B cell (primary cell): Measurements from ENCODE around the gene ZNF358. TPM values are rescaled to one million over a fixed set of nuclear protein-coding genes. Genes with fewer than 3 reads are reported as not detected.

Experiments
- ATAC-seq: fragments of 200-7000 bp; cut with Tn5 transposase; one replicate; pipeline ENCODE4 v1.10.0; 2021; ENCODE audit warnings: low read depth, mild to moderate bottlenecking, moderate number of reproducible peaks, moderate library complexity
- CTCF ChIA-PET: fragments of 350-600 bp; sonication (Branson Sonifier 250); formaldehyde crosslinking; loops from one replicate; lab custom pipeline; 2021; ENCODE audit warnings: antibody characterized with exemption, inconsistent platforms; lab: Charles Lee
- POLR2A ChIA-PET: fragments of 350-600 bp; sonication (Branson Sonifier 250); formaldehyde crosslinking; loops from one replicate; lab custom pipeline; 2021; ENCODE audit warnings: antibody characterized with exemption; lab: Charles Lee
- DNase-seq: peaks from one replicate; pipeline ENCODE4 v3.0.0; 2013
- H2AFZ ChIP-seq: 2 replicates; pipeline ENCODE4 v1.6.1; 2012; ENCODE audit warnings: mild to moderate bottlenecking, low read depth, low read length; ENCODE audit not compliant: insufficient read depth, poor library complexity, severe bottlenecking
- H3K27ac ChIP-seq, 2 donors: 1 replicate in 1 of 2; 2 replicates in 1 of 2; pipeline ENCODE4 v1.5.1; 2012 to 2013; ENCODE audit warnings: low read length in 2 of 2, mild to moderate bottlenecking in 2 of 2, moderate library complexity in 1 of 2
- H3K27me3 ChIP-seq, 4 experiments: fragments of 200-600 bp in 1 of 4; sonication (generic) in 1 of 4; replicated peaks in 1 of 4; 1 replicate in 2 of 4; 2 replicates in 2 of 4; pipeline versions ENCODE4 v1.6.1 to v1.7.0; 2013 to 2016; ENCODE audit warnings: low read length in 3 of 4, mild to moderate bottlenecking in 2 of 4, mixed read lengths in 1 of 4, moderate library complexity in 1 of 4; ENCODE audit not compliant: insufficient read depth in 4 of 4, control insufficient read depth in 3 of 4; ENCODE audit errors: control extremely low read depth in 1 of 4
- H3K36me3 ChIP-seq, 2 experiments: replicated peaks in 1 of 2; 1 replicate in 1 of 2; 2 replicates in 1 of 2; pipeline versions ENCODE4 v1.6.1 to v1.7.1; 2013; ENCODE audit warnings: low read length in 1 of 2; ENCODE audit not compliant: insufficient read depth in 2 of 2, control insufficient read depth in 1 of 2; ENCODE audit errors: control extremely low read depth in 1 of 2, extremely low read depth in 1 of 2
- H3K4me1 ChIP-seq, 2 donors: fragments of 200-600 bp in 1 of 2; sonication (generic) in 1 of 2; 1 replicate in 1 of 2; 2 replicates in 1 of 2; pipeline versions ENCODE4 v1.5.1 to v1.6.1; 2013 to 2017; ENCODE audit warnings: low read length in 2 of 2; ENCODE audit not compliant: control insufficient read depth in 2 of 2, insufficient read depth in 2 of 2
- H3K4me2 ChIP-seq: replicated peaks from 2 replicates; pipeline ENCODE3; 2012; ENCODE audit warnings: mild to moderate bottlenecking, low read depth, low read length; ENCODE audit not compliant: poor library complexity, severe bottlenecking
- H3K4me3 ChIP-seq, 5 experiments: fragments of 200-600 bp in 1 of 5; sonication (generic) in 1 of 5; 1 replicate in 3 of 5; 2 replicates in 2 of 5; pipeline versions ENCODE4 v1.5.1 to v1.7.0; 2011 to 2016; ENCODE audit warnings: low read length in 4 of 5, mild to moderate bottlenecking in 4 of 5, low read depth in 2 of 5, control low read depth in 1 of 5, moderate library complexity in 1 of 5; ENCODE audit not compliant: insufficient read depth in 1 of 5; ENCODE audit errors: control extremely low read depth in 1 of 5, extremely low read depth in 1 of 5
- H3K79me2 ChIP-seq: fragments of 200-600 bp; sonication (generic); one replicate; pipeline ENCODE4 v1.6.0; 2016; ENCODE audit warnings: low read length; ENCODE audit not compliant: control insufficient read depth, insufficient read depth
- H3K9ac ChIP-seq: fragments of 200-600 bp; sonication (generic); 2 replicates; pipeline ENCODE4 v1.6.1; 2017; ENCODE audit warnings: mild to moderate bottlenecking, low read length, moderate library complexity
- H3K9me3 ChIP-seq, 3 donors: one replicate each; pipeline versions ENCODE4 v1.6.1 to v1.7.1; 2013; ENCODE audit warnings: low read length in 2 of 3; ENCODE audit not compliant: control insufficient read depth in 2 of 3, insufficient read depth in 1 of 3; ENCODE audit errors: control extremely low read depth in 1 of 3
- H4K20me1 ChIP-seq: 2 replicates; pipeline ENCODE4 v1.6.0; 2012; ENCODE audit warnings: mild to moderate bottlenecking, low read length; ENCODE audit not compliant: insufficient read depth, control insufficient read depth, poor library complexity, severe bottlenecking
- H3K27ac Mint-ChIP-seq: one replicate; pipeline ENCODE4 v1.8.0; 2021; ENCODE audit warnings: mixed read lengths
- H3K27me3 Mint-ChIP-seq: one replicate; pipeline ENCODE4 v1.8.0; 2021; ENCODE audit warnings: mixed read lengths
- H3K4me1 Mint-ChIP-seq: one replicate; pipeline ENCODE4 v1.8.0; 2021; ENCODE audit warnings: mixed read lengths
- H3K4me3 Mint-ChIP-seq: one replicate; pipeline ENCODE4 v1.8.0; 2021; ENCODE audit warnings: mixed read lengths
- H3K9me3 Mint-ChIP-seq: one replicate; pipeline ENCODE4 v1.8.0; 2022; ENCODE audit warnings: mixed read lengths; ENCODE audit not compliant: insufficient read depth
- EZH2 ChIP-seq: IDR thresholded peaks from 2 replicates; pipeline ENCODE4 v1.6.1; 2012; ENCODE audit warnings: borderline replicate concordance, low read depth, mild to moderate bottlenecking, moderate library complexity, low read length; ENCODE audit not compliant: insufficient read depth, poor library complexity, severe bottlenecking
- WGBS: methylation state at CpG from one replicate; pipeline ENCODE4 v1.1.5; 2013; ENCODE audit warnings: missing lambda C conversion rate; ENCODE audit not compliant: insufficient coverage; 5-methylcytosine and 5-hydroxymethylcytosine counted together
- intact Hi-C: fragments of 100-400 bp; cut with micrococcal nuclease; formaldehyde crosslinking; loops from one replicate; pipeline ENCODE4 v1.10.0; 2022
- polyA plus RNA-seq: library from polyadenylated mRNA; depleted of rRNA; stranded (reverse); fragments of >200 nt; gene quantifications from 2 replicates; pipeline ENCODE4 v1.2.3, GENCODE V29; 2012
- total RNA-seq, 2 donors: library from RNA; stranded (reverse); fragments of 120-200 nt in 1 of 2; gene quantifications; 1 replicate in 1 of 2; 2 replicates in 1 of 2; pipeline versions ENCODE4 v1.2.3 to v1.2.4, GENCODE V29; 2013 to 2022
- TF ChIP-seq, protein P1 (sequence below): fragments of 200-600 bp; IDR thresholded peaks from one replicate; pipeline ENCODE4 v1.8.0; 2022; ENCODE audit warnings: antibody characterized with exemption, mild to moderate bottlenecking

The ZNF358 gene
- total and polyA plus RNA-seq, 2 donors (not counting 1 experiment from before 2014, with no cell fraction given): 8.5 to 17.5 TPM

DNA sequence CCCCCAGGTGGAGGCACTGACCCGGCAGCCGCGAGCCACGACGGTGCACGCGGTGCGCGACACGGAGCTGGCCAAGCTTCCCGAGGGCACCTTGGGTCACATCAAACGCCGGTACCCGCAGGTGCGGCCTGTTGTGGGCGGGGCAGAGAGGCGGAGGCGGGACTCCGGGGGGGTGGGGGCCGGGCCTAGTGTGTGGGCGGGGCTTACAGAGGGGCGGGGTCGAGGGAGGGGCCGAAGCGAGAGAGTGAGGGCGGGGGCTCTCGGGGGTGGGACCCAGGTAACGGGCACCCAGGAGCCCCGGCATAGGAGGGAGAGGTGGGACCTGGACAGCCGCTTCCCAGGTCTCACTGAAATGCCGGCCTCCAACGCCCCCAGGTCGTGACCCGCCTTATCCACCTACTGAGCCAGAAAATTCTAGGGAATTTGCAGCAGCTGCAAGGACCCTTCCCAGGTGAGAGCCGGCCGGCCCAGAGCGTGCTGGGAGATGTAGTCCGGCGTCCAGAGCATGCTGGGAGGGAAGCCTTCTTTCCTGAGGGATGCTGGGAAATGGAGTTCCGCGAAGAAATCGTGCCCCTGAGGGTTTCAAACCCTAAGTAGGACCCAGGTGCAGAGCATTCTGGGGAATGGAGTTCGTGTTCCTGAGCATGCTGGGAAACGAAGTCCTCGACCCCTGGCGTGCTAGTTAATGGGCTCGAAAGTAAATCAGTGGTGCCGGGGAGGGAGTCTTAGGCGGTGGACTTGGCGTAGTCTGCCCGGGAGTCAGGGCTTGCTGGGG lies 35.3 kb downstream of the ZNF358 start:
- no peaks in the 10 kb centered on the region for H3K27me3 Mint-ChIP-seq
- ATAC-seq (peak; percentile 81), DNase-seq (peak; percentile 37)
- Histone ChIP-seq H3K4me1 (peaks cover 0 to under 1% of the 10 kb centered on the region in 2 donors), H3K9ac (no peak overlapping the region), H3K4me3 (no peak overlapping the region), H3K4me2 (peak overlapping the region; percentile 22), H3K27me3 (no peaks in the 10 kb centered on the region), H3K36me3 (peaks cover 0 to 41% of the 10 kb centered on the region in 2 experiments), H4K20me1 (no peaks in the 10 kb centered on the region), H3K9me3 (peaks cover 0 to 12% (median 0%) of the 10 kb centered on the region in 3 donors), H3K79me2 (no peaks in the 10 kb centered on the region), H2AFZ (no peak overlapping the region), H3K27ac (no peak overlapping the region)
- ChIA-PET POLR2A (no interaction called here), CTCF (interaction anchor here (1.7 to 2.1 kb wide), 2 partner anchors 17 kb away, joined by 6 to 7 read pairs; no protein-coding TSS in a partner anchor)
- 78% methylated on average over 37 of the region's 51 CpGs for WGBS
- peaks cover 3% of the 10 kb centered on the region for H3K4me1 Mint-ChIP-seq
- H3K4me3 Mint-ChIP-seq: no peak overlapping the region
- peak overlapping the region; percentile 15 for H3K27ac Mint-ChIP-seq
- intact Hi-C loops: loop anchor here (1.0 kb wide), 1 partner anchor 16 kb away; the partner anchor contains the start of gene PNPLA6
- TF ChIP-seq EZH2: no peak
- TF ChIP-seq, protein P1, sequence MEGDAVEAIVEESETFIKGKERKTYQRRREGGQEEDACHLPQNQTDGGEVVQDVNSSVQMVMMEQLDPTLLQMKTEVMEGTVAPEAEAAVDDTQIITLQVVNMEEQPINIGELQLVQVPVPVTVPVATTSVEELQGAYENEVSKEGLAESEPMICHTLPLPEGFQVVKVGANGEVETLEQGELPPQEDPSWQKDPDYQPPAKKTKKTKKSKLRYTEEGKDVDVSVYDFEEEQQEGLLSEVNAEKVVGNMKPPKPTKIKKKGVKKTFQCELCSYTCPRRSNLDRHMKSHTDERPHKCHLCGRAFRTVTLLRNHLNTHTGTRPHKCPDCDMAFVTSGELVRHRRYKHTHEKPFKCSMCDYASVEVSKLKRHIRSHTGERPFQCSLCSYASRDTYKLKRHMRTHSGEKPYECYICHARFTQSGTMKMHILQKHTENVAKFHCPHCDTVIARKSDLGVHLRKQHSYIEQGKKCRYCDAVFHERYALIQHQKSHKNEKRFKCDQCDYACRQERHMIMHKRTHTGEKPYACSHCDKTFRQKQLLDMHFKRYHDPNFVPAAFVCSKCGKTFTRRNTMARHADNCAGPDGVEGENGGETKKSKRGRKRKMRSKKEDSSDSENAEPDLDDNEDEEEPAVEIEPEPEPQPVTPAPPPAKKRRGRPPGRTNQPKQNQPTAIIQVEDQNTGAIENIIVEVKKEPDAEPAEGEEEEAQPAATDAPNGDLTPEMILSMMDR: no peak
- H3K9me3 Mint-ChIP-seq: no peaks in the 10 kb centered on the region

- no peak for TF ChIP-seq EZH2
- TF ChIP-seq, protein P1: no peak
- Histone ChIP-seq H3K27ac (no peak overlapping the region), H3K9ac (no peak overlapping the region), H2AFZ (no peak overlapping the region), H3K79me2 (no peaks in the 10 kb centered on the region), H3K4me2 (no peak overlapping the region), H3K27me3 (no peaks in the 10 kb centered on the region), H3K9me3 (peaks cover 0 to 12% (median 0%) of the 10 kb centered on the region in 3 donors), H3K36me3 (peaks cover 0 to 54% of the 10 kb centered on the region in 2 experiments), H3K4me3 (no peak overlapping the region), H4K20me1 (no peaks in the 10 kb centered on the region), H3K4me1 (no peaks in the 10 kb centered on the region)
- Mint-ChIP-seq H3K4me1 (peaks cover 3% of the 10 kb centered on the region), H3K9me3 (no peaks in the 10 kb centered on the region), H3K27me3 (no peaks in the 10 kb centered on the region), H3K27ac (no peak overlapping the region), H3K4me3 (no peak overlapping the region)
- POLR2A ChIA-PET: interaction anchor here (0.7 kb wide), 1 partner anchor 11 kb away, joined by 3 read pairs; no protein-coding TSS in a partner anchor
- CTCF ChIA-PET: interaction anchor here (2.1 kb wide), 1 partner anchor 15 kb away, joined by 7 read pairs; no protein-coding TSS in a partner anchor
- ATAC-seq (no peak), DNase-seq (no peak)
- intact Hi-C loops: no loop called here
- WGBS: 0% methylated on average over 1 of the region's 2 CpGs
Measured at GRCh38 chr19:7552781-7553180, 36.9 kb downstream of the ZNF358 start.
